Progenitor cell of endocrine pancreas (in vitro differentiated cells): Measurements from ENCODE around the gene MEGF10. TPM values are rescaled to one million over a fixed set of nuclear protein-coding genes. Genes with fewer than 3 reads are reported as not detected.

Experiments
- DNase-seq: peaks from one replicate; pipeline ENCODE4 v3.0.0; 2021; ENCODE audit warnings: low spot score; ENCODE audit not compliant: unreplicated experiment
- H3K27ac Mint-ChIP-seq: 2 replicates; pipeline ENCODE4 v1.8.0; 2021; ENCODE audit warnings: mild to moderate bottlenecking, moderate library complexity, mixed read lengths
- H3K27me3 Mint-ChIP-seq: 2 replicates; pipeline ENCODE4 v1.8.0; 2021; ENCODE audit warnings: mixed read lengths
- H3K36me3 Mint-ChIP-seq: 2 replicates; pipeline ENCODE4 v1.8.0; 2022; ENCODE audit warnings: mixed read lengths; ENCODE audit not compliant: insufficient read depth
- H3K4me1 Mint-ChIP-seq: 2 replicates; pipeline ENCODE4 v1.8.0; 2021; ENCODE audit warnings: low read depth, mixed read lengths
- H3K4me3 Mint-ChIP-seq: 2 replicates; pipeline ENCODE4 v1.8.0; 2021; ENCODE audit warnings: low read depth, mild to moderate bottlenecking, moderate library complexity, mixed read lengths
- H3K9me3 Mint-ChIP-seq: 2 replicates; pipeline ENCODE4 v1.8.0; 2021; ENCODE audit warnings: low read depth, mixed read lengths
- CTCF ChIP-seq: fragments of 200-600 bp; sonication (generic); IDR thresholded peaks from one replicate; pipeline ENCODE4 v1.5.0; 2021; ENCODE audit warnings: antibody characterized with exemption, mild to moderate bottlenecking; ENCODE audit not compliant: unreplicated experiment
- total RNA-seq: library from RNA; stranded (reverse); gene quantifications from 2 replicates; pipeline ENCODE4 v1.2.1, GENCODE V29; 2021

The MEGF10 gene
- total RNA-seq, 1 donor from 2014 or later = 12.5 TPM

DNA sequence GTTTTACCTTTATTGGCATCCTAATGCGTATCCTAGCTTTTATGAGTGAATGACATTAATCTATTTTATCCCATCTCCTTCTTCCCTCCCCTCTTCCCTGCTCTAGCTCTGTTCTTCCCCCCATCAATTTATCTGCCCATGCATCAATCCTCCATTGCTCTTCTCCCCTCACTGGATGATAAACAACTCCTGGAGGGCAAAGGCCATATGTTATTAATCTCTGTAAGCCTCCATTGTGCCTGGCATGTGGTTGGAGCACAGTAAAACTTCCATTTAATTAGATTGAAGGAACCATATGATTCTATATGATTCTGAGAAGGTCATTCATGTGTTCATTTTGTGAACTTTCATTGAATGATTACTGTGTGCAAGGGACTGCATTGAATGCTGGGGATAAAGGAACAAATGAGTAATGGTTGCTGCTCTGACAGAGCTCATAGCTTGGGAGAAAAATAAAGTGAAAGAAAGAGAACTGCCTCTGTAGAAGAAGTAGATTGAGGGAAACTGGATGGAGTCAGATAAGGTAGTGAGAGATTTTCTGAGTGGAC is 85.0 kb downstream of the MEGF10 start:
- H3K27me3 Mint-ChIP-seq = peaks cover 3% of the 10 kb centered on the region
- H3K36me3 Mint-ChIP-seq = no peaks in the 10 kb centered on the region
- no peak for TF ChIP-seq CTCF
- H3K27ac Mint-ChIP-seq = no peak overlapping the region
- peaks cover 11% of the 10 kb centered on the region for H3K4me1 Mint-ChIP-seq
- no peak overlapping the region for H3K4me3 Mint-ChIP-seq
- H3K9me3 Mint-ChIP-seq = no peaks in the 10 kb centered on the region
- no peak for DNase-seq

DNA sequence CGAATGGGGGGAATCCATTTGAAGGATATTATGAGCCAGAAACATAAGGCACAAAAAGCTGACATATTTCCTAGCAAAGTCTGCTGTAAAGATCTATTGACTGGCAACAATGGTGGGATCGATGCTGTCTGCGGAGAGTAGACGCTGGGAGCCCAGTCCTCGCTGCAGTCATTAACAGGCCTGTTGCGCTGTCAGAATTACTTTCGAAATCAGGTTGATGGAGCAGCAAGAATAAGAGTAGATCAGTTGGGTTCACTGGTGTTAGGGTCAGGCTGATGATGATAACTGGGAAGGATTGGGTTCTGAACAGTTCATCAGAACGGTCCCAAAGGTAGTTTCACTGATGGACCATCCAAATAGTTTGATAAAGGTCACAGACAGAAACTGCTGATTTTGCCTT is 87.1 kb downstream of the MEGF10 start:
- Mint-ChIP-seq H3K4me1 (peaks cover 11% of the 10 kb centered on the region), H3K4me3 (no peak overlapping the region), H3K36me3 (no peaks in the 10 kb centered on the region), H3K27me3 (no peaks in the 10 kb centered on the region), H3K9me3 (no peaks in the 10 kb centered on the region), H3K27ac (no peak overlapping the region)
- no peak for TF ChIP-seq CTCF
- no peak for DNase-seq

GRCh38 chr5:127385936-127386335 is 95.3 kb downstream of the MEGF10 start:
- H3K9me3 Mint-ChIP-seq = peaks cover 6% of the 10 kb centered on the region

DNA sequence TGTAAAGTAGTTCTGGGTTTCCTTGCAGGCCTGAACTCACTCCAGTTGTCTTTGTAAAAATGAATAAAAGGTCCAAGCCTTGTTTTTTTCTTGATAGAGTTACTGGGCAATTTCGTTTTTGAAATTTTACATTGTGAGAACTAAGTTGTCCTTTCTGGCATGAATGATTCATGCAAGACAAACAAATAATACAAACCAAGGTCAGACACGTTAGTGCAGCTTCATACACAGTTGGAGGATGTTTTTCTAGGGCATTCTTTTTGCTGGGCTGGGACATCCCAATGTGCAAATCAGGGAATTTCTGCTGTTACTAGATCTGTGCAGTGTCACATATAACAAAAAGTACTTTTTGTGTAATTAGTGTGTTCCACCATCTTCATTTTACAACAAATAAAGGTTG is 96.0 kb downstream of the MEGF10 start:
- peaks cover 6% of the 10 kb centered on the region for H3K9me3 Mint-ChIP-seq
- peaks cover 2% of the 10 kb centered on the region for H3K4me1 Mint-ChIP-seq
- H3K27ac Mint-ChIP-seq = no peak overlapping the region
- H3K36me3 Mint-ChIP-seq = peaks cover 5% of the 10 kb centered on the region
- no peaks in the 10 kb centered on the region for H3K27me3 Mint-ChIP-seq
- no peak for DNase-seq
- TF ChIP-seq CTCF = no peak
- no peak overlapping the region for H3K4me3 Mint-ChIP-seq

More at GRCh38 chr5:127385936-127386335, 95.3 kb downstream of the MEGF10 start:
- H3K4me3 Mint-ChIP-seq = no peak overlapping the region
- DNase-seq = no peak
- no peak for TF ChIP-seq CTCF
- H3K4me1 Mint-ChIP-seq = peaks cover 2% of the 10 kb centered on the region
- peaks cover 5% of the 10 kb centered on the region for H3K36me3 Mint-ChIP-seq
- H3K27ac Mint-ChIP-seq = peak overlapping the region; percentile 19
- H3K27me3 Mint-ChIP-seq = no peaks in the 10 kb centered on the region

DNA sequence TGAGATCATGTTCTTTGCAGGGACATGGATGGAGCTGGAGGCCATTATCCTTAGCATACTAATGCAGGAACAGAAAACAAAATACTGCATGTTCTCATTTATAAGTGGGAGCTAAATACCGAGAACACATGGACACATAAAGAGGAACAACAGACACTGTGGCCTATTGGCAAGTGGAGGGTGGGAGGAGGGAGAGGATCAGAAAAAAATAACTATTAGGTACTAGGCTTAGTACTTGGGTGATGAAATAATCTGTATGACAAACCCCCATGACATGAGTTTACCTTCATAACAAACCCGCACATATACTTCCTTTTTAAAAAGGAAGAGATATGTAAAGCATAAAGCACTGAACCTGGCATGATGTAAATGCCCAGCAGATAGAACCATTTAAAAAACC is 99.0 kb downstream of the MEGF10 start:
- H3K4me1 Mint-ChIP-seq = peaks cover 2% of the 10 kb centered on the region
- no peak for TF ChIP-seq CTCF
- H3K36me3 Mint-ChIP-seq = peaks cover 3% of the 10 kb centered on the region
- H3K9me3 Mint-ChIP-seq = no peaks in the 10 kb centered on the region
- peaks cover 3% of the 10 kb centered on the region for H3K27me3 Mint-ChIP-seq
- DNase-seq = no peak
- no peak overlapping the region for H3K4me3 Mint-ChIP-seq
- no peak overlapping the region for H3K27ac Mint-ChIP-seq
